HCT116 (cell line): ENCODE measurements around the gene RHBDD1. TPM values are rescaled to one million over a fixed set of nuclear protein-coding genes. Genes with fewer than 3 reads are reported as not detected.

Experiments
- ATAC-seq: fragments of 200-7000 bp; cut with Tn5 transposase; 2 replicates; pipeline ENCODE4 v1.9.1; 2020; ENCODE audit warnings: mild to moderate bottlenecking, moderate library complexity
- BruUV-seq: library from RNA; stranded (reverse); fragments of 400-500 nt; replicated peaks from 2 replicates; lab custom pipeline; 2021; lab: Mats Ljungman, UMichigan
- CTCF ChIA-PET: fragments of 300-600 bp; sonication (Branson Sonifier 250); formaldehyde crosslinking; loops from one replicate; lab custom pipeline; 2021; ENCODE audit warnings: antibody characterized with exemption; lab: Charles Lee
- POLR2A ChIA-PET: fragments of 300-600, 350-600 bp; sonication (Branson Sonifier 250); formaldehyde crosslinking; loops from one replicate; lab custom pipeline; 2021; ENCODE audit warnings: antibody characterized with exemption; lab: Charles Lee
- RAD21 ChIA-PET, 2 experiments: fragments of 300-600 bp; sonication (Branson Sonifier 250); formaldehyde crosslinking; loops; one replicate each; lab custom pipeline; 2023; ENCODE audit warnings: low total read pairs in 2 of 2; ENCODE audit not compliant: uncharacterized antibody in 2 of 2, unreplicated experiment in 2 of 2, low non-redundant PET in 1 of 2; lab: Charles Lee
- DNase-seq: peaks from one replicate; pipeline ENCODE4 v3.0.0-alpha.2; 2010; ENCODE audit warnings: low read depth, low spot score
- H2AFZ ChIP-seq: fragments of 200-600 bp; shearing (Covaris generic), sonication (generic); 2 replicates; pipeline ENCODE4 v1.6.1; 2017; ENCODE audit warnings: low read depth, mixed run types, mixed read lengths, antibody characterized with exemption, low read length; ENCODE audit not compliant: poor library complexity, severe bottlenecking
- H3K27ac ChIP-seq: 2 replicates; pipeline ENCODE4 v1.5.1; 2012; ENCODE audit warnings: low read depth, low read length
- H3K27me3 ChIP-seq: fragments of 200-600 bp; sonication (generic); 2 replicates; pipeline ENCODE4 v1.6.1; 2016; ENCODE audit warnings: mixed run types, low read length, mixed read lengths; ENCODE audit not compliant: insufficient read depth
- H3K36me3 ChIP-seq, 2 experiments: fragments of 200-500 bp in 1 of 2; fragments of 200-600 bp in 1 of 2; sonication (Bioruptor generic) in 1 of 2; sonication (generic) in 1 of 2; 2 replicates each; pipeline versions ENCODE4 v1.5.1 to v1.6.1; 2014 to 2016; ENCODE audit warnings: low read length in 2 of 2, inconsistent platforms in 1 of 2, mixed read lengths in 1 of 2, mixed run types in 1 of 2; ENCODE audit not compliant: insufficient read depth in 2 of 2, control insufficient read depth in 1 of 2
- H3K4me1 ChIP-seq, 2 experiments: fragments of 200-600 bp in 1 of 2; sonication (generic) in 1 of 2; 2 replicates each; pipeline versions ENCODE4 v1.5.1 to v1.6.1; 2012 to 2017; ENCODE audit warnings: low read length in 2 of 2, inconsistent platforms in 1 of 2, mild to moderate bottlenecking in 1 of 2, mixed read lengths in 1 of 2, mixed run types in 1 of 2, moderate library complexity in 1 of 2; ENCODE audit not compliant: insufficient read depth in 2 of 2, control insufficient read depth in 1 of 2
- H3K4me2 ChIP-seq: fragments of 200-600 bp; sonication (generic); 2 replicates; pipeline ENCODE4 v1.6.1; 2017; ENCODE audit warnings: mixed run types, low read length, mixed read lengths
- H3K4me3 ChIP-seq, 2 experiments: fragments of 200-600 bp in 1 of 2; sonication (generic) in 1 of 2; replicated peaks in 1 of 2; 2 replicates each; pipeline ENCODE4 v1.5.1; 2011 to 2016; ENCODE audit warnings: low read length in 2 of 2, control low read depth in 1 of 2, low read depth in 1 of 2, mild to moderate bottlenecking in 1 of 2, mixed read lengths in 1 of 2, mixed run types in 1 of 2
- H3K79me2 ChIP-seq: fragments of 200-600 bp; sonication (generic); 2 replicates; pipeline ENCODE4 v1.6.1; 2017; ENCODE audit warnings: mild to moderate bottlenecking, mixed run types, low read length, moderate library complexity, mixed read lengths; ENCODE audit not compliant: insufficient read depth
- H3K9ac ChIP-seq: fragments of 200-600 bp; sonication (generic); 2 replicates; pipeline ENCODE4 v1.6.1; 2016; ENCODE audit warnings: low read length, mixed read lengths
- H3K9me2 ChIP-seq: fragments of 200-600 bp; sonication (generic), shearing (Covaris generic); 2 replicates; pipeline ENCODE4 v1.6.1; 2017; ENCODE audit warnings: mixed run types, mild to moderate bottlenecking, moderate library complexity; ENCODE audit not compliant: insufficient read depth
- H3K9me3 ChIP-seq, 2 experiments: fragments of 200-500 bp in 1 of 2; fragments of 200-600 bp in 1 of 2; sonication (Bioruptor generic) in 1 of 2; sonication (generic) in 1 of 2; 2 replicates each; pipeline ENCODE4 v1.6.1; 2014 to 2017; ENCODE audit warnings: low read length in 2 of 2, mixed read lengths in 2 of 2, inconsistent platforms in 1 of 2, low read depth in 1 of 2, mild to moderate bottlenecking in 1 of 2, mixed run types in 1 of 2, moderate library complexity in 1 of 2; ENCODE audit not compliant: control insufficient read depth in 1 of 2, insufficient read depth in 1 of 2
- H4K20me1 ChIP-seq: fragments of 200-600 bp; sonication (generic), shearing (Covaris generic); 2 replicates; pipeline ENCODE4 v1.6.1; 2017; ENCODE audit warnings: mixed run types, mild to moderate bottlenecking, moderate library complexity; ENCODE audit not compliant: insufficient read depth
- CBX3 ChIP-seq: IDR thresholded peaks from 2 replicates; pipeline ENCODE4 v1.6.1; 2012; ENCODE audit warnings: low read depth
- CEBPB ChIP-seq: IDR thresholded peaks from 2 replicates; pipeline ENCODE4 v1.6.1; 2012; ENCODE audit warnings: low read depth
- ELF1 ChIP-seq: IDR thresholded peaks from 2 replicates; pipeline ENCODE4 v1.6.1; 2012; ENCODE audit warnings: low read depth, borderline replicate concordance
- EZH2phosphoT487 ChIP-seq: fragments of 200-600 bp; IDR thresholded peaks from 2 replicates; pipeline ENCODE4 v1.6.1; 2018; ENCODE audit warnings: antibody characterized with exemption, borderline replicate concordance
- FOSL1 ChIP-seq: IDR thresholded peaks from 2 replicates; pipeline ENCODE4 v1.6.1; 2012; ENCODE audit warnings: low read depth
- JUND ChIP-seq: IDR thresholded peaks from 2 replicates; pipeline ENCODE4 v1.6.1; 2012
- POLR2A ChIP-seq: IDR thresholded peaks from 2 replicates; pipeline ENCODE4 v1.7.0; 2011; ENCODE audit warnings: borderline replicate concordance; ENCODE audit not compliant: insufficient read depth, insufficient read length; ENCODE audit errors: extremely low read depth
- POLR2AphosphoS5 ChIP-seq: IDR thresholded peaks from 2 replicates; pipeline ENCODE4 v1.6.1; 2011; ENCODE audit warnings: mild to moderate bottlenecking, low read depth, low read length, moderate library complexity
- RAD21 ChIP-seq: IDR thresholded peaks from 2 replicates; pipeline ENCODE4 v1.6.1; 2012; ENCODE audit warnings: low read depth, mild to moderate bottlenecking
- SIN3A ChIP-seq: IDR thresholded peaks from 2 replicates; pipeline ENCODE4 v1.6.1; 2012; ENCODE audit warnings: low read depth
- SP1 ChIP-seq: IDR thresholded peaks from 2 replicates; pipeline ENCODE4 v1.6.1; 2012; ENCODE audit warnings: low read depth
- TCF7L2 ChIP-seq: IDR thresholded peaks from 2 replicates; pipeline ENCODE4 v1.7.0; 2011; ENCODE audit warnings: borderline replicate concordance, inconsistent platforms; ENCODE audit not compliant: insufficient read depth, insufficient read length; ENCODE audit errors: extremely low read depth
- YY1 ChIP-seq: IDR thresholded peaks from 2 replicates; pipeline ENCODE4 v1.6.1; 2011; ENCODE audit warnings: low read length, low read depth, moderate library complexity, mild to moderate bottlenecking; ENCODE audit not compliant: insufficient replicate concordance; ENCODE audit errors: extremely low read depth
- ZFX ChIP-seq: fragments of 450-650 bp; IDR thresholded peaks from 2 replicates; pipeline ENCODE4 v1.6.1; 2017
- intact Hi-C: fragments of 100-400 bp; cut with micrococcal nuclease; formaldehyde crosslinking; loops from 2 replicates; pipeline ENCODE4 v1.10.0; 2022
- total RNA-seq: library from RNA; stranded (reverse); gene quantifications from one replicate; pipeline ENCODE4 v1.2.1, GENCODE V29; 2021; ENCODE audit not compliant: unreplicated experiment
- TF ChIP-seq, protein P1 (sequence below): IDR thresholded peaks from 2 replicates; pipeline ENCODE4 v1.6.1; 2012
- TF ChIP-seq, protein P2 (sequence below): IDR thresholded peaks from 2 replicates; pipeline ENCODE4 v1.6.1; 2012; ENCODE audit warnings: low read depth
- TF ChIP-seq, protein P3 (sequence below), 3 experiments: fragments of 200-600 bp in 1 of 3; sonication (generic) in 1 of 3; IDR thresholded peaks in 2 of 3; conservative IDR thresholded peaks in 1 of 3; 2 replicates each; pipeline ENCODE4 v1.5.1; 2012 to 2017; ENCODE audit warnings: low read depth in 2 of 3, low read length in 2 of 3, antibody characterized with exemption in 1 of 3, borderline replicate concordance in 1 of 3, control low read depth in 1 of 3, mild to moderate bottlenecking in 1 of 3, mixed read lengths in 1 of 3, mixed run types in 1 of 3, moderate library complexity in 1 of 3; ENCODE audit not compliant: insufficient read depth in 1 of 3
- TF ChIP-seq, protein P4 (sequence below): IDR thresholded peaks from 2 replicates; pipeline ENCODE4 v1.6.1; 2011; ENCODE audit warnings: mild to moderate bottlenecking, low read length, moderate library complexity; ENCODE audit not compliant: insufficient replicate concordance; ENCODE audit errors: extremely low read depth

The RHBDD1 gene
- total RNA-seq, 1 experiment from 2014 or later = 73.8 TPM

DNA sequence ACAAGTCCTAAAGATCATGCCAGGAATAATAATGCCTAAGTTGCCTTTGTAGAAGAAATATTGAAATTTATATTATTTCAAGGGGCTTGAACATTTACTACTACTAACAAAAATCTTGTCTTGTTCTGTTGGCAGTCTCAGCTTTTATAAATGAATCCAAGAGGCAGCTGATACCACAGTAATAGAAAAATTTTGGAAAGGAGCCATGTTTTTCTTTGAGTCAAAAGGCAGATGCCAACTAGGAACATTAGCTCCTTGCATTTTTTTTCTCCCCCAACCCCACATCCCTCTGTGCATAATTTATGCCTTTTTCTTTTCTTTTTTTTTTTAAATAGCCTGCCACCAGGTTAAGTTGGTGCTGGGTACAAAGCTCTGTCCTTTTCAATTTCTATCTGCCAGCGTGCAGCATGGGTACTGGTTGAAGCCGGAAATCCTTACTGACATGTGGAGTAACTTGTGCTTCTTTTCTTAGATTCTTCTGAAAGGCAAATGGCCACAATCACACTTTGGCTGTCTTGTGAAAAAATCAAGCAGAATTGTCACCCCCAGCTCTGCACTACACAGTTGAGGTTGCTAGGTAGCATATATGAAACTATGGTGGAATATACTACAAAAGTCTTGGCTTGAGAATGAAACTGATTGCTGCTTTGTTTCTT is 98.8 kb downstream of the RHBDD1 start:
- Histone ChIP-seq H4K20me1 (no peaks in the 10 kb centered on the region), H3K79me2 (no peaks in the 10 kb centered on the region), H3K4me2 (no peak overlapping the region), H3K27me3 (no peaks in the 10 kb centered on the region), H3K27ac (no peak overlapping the region), H3K4me3 (no peak overlapping the region), H3K9ac (no peak overlapping the region), H2AFZ (no peak overlapping the region), H3K9me2 (no peaks in the 10 kb centered on the region), H3K4me1 (no peaks in the 10 kb centered on the region), H3K36me3 (no peaks in the 10 kb centered on the region), H3K9me3 (no peaks in the 10 kb centered on the region)
- ChIA-PET POLR2A (no interaction called here), CTCF (no interaction called here), RAD21 (no interaction called here)
- ATAC-seq = no peak
- BruUV-seq = no TSS peak
- no peak for DNase-seq
- intact Hi-C loops = no loop called here
- no peak for TF ChIP-seq SIN3A
- TF ChIP-seq, protein P1, sequence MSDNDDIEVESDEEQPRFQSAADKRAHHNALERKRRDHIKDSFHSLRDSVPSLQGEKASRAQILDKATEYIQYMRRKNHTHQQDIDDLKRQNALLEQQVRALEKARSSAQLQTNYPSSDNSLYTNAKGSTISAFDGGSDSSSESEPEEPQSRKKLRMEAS = no peak
- TF ChIP-seq POLR2AphosphoS5 = no peak
- TF ChIP-seq SP1 = no peak
- no peak for TF ChIP-seq ZFX
- TF ChIP-seq ELF1 = no peak
- no peak for TF ChIP-seq YY1
- TF ChIP-seq, protein P2, sequence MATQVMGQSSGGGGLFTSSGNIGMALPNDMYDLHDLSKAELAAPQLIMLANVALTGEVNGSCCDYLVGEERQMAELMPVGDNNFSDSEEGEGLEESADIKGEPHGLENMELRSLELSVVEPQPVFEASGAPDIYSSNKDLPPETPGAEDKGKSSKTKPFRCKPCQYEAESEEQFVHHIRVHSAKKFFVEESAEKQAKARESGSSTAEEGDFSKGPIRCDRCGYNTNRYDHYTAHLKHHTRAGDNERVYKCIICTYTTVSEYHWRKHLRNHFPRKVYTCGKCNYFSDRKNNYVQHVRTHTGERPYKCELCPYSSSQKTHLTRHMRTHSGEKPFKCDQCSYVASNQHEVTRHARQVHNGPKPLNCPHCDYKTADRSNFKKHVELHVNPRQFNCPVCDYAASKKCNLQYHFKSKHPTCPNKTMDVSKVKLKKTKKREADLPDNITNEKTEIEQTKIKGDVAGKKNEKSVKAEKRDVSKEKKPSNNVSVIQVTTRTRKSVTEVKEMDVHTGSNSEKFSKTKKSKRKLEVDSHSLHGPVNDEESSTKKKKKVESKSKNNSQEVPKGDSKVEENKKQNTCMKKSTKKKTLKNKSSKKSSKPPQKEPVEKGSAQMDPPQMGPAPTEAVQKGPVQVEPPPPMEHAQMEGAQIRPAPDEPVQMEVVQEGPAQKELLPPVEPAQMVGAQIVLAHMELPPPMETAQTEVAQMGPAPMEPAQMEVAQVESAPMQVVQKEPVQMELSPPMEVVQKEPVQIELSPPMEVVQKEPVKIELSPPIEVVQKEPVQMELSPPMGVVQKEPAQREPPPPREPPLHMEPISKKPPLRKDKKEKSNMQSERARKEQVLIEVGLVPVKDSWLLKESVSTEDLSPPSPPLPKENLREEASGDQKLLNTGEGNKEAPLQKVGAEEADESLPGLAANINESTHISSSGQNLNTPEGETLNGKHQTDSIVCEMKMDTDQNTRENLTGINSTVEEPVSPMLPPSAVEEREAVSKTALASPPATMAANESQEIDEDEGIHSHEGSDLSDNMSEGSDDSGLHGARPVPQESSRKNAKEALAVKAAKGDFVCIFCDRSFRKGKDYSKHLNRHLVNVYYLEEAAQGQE = no peak
- TF ChIP-seq TCF7L2 = no peak
- no peak for TF ChIP-seq POLR2A
- TF ChIP-seq, protein P3, sequence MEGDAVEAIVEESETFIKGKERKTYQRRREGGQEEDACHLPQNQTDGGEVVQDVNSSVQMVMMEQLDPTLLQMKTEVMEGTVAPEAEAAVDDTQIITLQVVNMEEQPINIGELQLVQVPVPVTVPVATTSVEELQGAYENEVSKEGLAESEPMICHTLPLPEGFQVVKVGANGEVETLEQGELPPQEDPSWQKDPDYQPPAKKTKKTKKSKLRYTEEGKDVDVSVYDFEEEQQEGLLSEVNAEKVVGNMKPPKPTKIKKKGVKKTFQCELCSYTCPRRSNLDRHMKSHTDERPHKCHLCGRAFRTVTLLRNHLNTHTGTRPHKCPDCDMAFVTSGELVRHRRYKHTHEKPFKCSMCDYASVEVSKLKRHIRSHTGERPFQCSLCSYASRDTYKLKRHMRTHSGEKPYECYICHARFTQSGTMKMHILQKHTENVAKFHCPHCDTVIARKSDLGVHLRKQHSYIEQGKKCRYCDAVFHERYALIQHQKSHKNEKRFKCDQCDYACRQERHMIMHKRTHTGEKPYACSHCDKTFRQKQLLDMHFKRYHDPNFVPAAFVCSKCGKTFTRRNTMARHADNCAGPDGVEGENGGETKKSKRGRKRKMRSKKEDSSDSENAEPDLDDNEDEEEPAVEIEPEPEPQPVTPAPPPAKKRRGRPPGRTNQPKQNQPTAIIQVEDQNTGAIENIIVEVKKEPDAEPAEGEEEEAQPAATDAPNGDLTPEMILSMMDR (IDR thresholded peaks at IDR 0.05 in 2 of 3, conservative IDR thresholded peaks at IDR 0.05 in 1 of 3; ENCODE audit: borderline replicate concordance in 1 of 3, insufficient read depth in 1 of 3, low read depth in 2 of 3, low read length in 2 of 3) = no peak
- no peak for TF ChIP-seq JUND
- TF ChIP-seq, protein P4, sequence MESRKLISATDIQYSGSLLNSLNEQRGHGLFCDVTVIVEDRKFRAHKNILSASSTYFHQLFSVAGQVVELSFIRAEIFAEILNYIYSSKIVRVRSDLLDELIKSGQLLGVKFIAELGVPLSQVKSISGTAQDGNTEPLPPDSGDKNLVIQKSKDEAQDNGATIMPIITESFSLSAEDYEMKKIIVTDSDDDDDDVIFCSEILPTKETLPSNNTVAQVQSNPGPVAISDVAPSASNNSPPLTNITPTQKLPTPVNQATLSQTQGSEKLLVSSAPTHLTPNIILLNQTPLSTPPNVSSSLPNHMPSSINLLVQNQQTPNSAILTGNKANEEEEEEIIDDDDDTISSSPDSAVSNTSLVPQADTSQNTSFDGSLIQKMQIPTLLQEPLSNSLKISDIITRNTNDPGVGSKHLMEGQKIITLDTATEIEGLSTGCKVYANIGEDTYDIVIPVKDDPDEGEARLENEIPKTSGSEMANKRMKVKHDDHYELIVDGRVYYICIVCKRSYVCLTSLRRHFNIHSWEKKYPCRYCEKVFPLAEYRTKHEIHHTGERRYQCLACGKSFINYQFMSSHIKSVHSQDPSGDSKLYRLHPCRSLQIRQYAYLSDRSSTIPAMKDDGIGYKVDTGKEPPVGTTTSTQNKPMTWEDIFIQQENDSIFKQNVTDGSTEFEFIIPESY = no peak
- TF ChIP-seq CEBPB = no peak
- no peak for TF ChIP-seq FOSL1
- no peak for TF ChIP-seq EZH2phosphoT487
- no peak for TF ChIP-seq RAD21
- TF ChIP-seq CBX3 = no peak
